Fibroblast of mammary gland (primary cell): ENCODE results near the gene CBX5.
A peak's percentile ranks its signal among the peaks of the same experiment; 100 is the strongest.

ENCODE experiments used
- DNase-seq: peaks from one replicate; pipeline ENCODE4 v3.0.0-alpha.2; 2010; ENCODE audit warnings: low read depth
- H3K4me3 ChIP-seq: 2 replicates; pipeline ENCODE4 v1.5.1; 2011; ENCODE audit warnings: low read depth, mild to moderate bottlenecking, low read length, moderate library complexity; ENCODE audit not compliant: control insufficient read depth
- TF ChIP-seq, protein P1 (sequence below): conservative IDR thresholded peaks from 2 replicates; pipeline ENCODE4 v1.5.1; 2011; ENCODE audit warnings: low read depth, low read length, inconsistent platforms; ENCODE audit not compliant: control insufficient read depth, insufficient read depth

The CBX5 gene

DNA sequence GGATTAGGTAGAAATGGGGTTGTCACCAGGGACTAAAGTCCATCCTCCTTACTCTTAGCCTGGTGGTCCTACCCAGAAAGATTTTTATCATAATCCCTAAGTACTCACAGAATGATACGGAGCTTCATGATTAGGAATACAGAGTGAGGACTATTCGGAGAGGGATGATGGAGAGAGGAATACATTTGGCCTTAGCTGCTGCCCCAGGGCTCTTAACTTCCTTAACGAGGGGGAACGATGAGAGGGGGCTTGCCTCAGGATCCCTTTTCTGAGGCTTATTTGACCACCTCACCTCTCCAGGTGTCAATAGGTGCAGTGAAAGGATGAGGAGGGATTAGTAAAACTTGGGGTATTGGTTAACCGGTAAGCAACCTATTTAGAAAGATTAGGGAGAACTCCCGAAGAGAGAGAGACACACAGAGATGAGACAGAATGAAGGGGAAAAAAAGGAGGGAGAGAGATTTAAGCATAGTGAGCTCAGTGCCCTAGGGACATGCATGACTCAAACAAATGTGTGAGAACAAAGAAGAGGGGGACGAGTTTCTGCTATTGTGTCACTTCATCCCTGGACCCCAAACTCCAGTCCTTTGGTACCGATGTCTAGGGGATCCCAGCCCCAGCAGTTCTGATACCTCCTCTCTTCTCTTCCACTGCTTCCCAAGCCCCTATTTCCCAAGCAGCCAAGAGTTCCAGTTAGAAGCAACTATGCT lies 19.7 kb upstream of the CBX5 start:
- TF ChIP-seq, protein P1, sequence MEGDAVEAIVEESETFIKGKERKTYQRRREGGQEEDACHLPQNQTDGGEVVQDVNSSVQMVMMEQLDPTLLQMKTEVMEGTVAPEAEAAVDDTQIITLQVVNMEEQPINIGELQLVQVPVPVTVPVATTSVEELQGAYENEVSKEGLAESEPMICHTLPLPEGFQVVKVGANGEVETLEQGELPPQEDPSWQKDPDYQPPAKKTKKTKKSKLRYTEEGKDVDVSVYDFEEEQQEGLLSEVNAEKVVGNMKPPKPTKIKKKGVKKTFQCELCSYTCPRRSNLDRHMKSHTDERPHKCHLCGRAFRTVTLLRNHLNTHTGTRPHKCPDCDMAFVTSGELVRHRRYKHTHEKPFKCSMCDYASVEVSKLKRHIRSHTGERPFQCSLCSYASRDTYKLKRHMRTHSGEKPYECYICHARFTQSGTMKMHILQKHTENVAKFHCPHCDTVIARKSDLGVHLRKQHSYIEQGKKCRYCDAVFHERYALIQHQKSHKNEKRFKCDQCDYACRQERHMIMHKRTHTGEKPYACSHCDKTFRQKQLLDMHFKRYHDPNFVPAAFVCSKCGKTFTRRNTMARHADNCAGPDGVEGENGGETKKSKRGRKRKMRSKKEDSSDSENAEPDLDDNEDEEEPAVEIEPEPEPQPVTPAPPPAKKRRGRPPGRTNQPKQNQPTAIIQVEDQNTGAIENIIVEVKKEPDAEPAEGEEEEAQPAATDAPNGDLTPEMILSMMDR = no peak
- no peak overlapping the region for H3K4me3 ChIP-seq
- DNase-seq = peak; percentile 67

GRCh38 chr12:54298904-54299303 lies 19.0 kb upstream of the CBX5 start:
- no peak overlapping the region for H3K4me3 ChIP-seq
- DNase-seq = no peak
- TF ChIP-seq, protein P1 = no peak

GRCh38 chr12:54296393-54297099 lies 16.6 kb upstream of the CBX5 start:
- H3K4me3 ChIP-seq = no peak overlapping the region
- TF ChIP-seq, protein P1 = no peak
- no peak for DNase-seq

DNA sequence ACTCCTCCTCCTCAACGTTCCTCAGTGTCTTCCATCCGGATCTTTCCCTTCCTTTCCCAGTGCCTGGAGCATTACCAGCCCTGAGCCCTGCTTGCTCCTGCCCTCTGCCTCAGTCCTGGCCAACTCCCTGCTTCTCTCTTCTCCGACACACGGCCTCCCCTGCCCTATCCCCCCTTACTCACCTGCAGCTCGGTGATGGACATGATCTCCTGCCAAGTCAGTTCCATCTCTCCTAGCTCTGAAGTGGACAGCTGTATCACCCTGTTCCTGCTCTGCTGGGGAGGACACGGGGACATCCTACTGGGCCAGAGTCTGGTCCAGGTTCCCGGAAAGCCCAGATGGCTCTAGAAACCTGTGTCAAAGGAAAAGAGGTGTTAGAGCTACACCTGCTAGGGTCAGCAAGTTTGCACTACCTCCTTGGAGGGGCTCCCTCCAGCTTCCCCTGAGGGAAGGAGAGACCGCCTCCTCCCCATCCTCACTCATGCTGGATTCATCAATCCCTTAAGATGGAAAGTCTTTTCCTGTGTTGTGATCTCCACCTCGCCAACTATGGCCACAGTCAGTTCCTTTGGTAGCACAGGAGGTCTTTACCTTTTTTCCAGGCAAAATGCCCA lies 15.1 kb upstream of the CBX5 start:
- TF ChIP-seq, protein P1 = no peak
- H3K4me3 ChIP-seq = no peak overlapping the region
- DNase-seq = no peak

DNA sequence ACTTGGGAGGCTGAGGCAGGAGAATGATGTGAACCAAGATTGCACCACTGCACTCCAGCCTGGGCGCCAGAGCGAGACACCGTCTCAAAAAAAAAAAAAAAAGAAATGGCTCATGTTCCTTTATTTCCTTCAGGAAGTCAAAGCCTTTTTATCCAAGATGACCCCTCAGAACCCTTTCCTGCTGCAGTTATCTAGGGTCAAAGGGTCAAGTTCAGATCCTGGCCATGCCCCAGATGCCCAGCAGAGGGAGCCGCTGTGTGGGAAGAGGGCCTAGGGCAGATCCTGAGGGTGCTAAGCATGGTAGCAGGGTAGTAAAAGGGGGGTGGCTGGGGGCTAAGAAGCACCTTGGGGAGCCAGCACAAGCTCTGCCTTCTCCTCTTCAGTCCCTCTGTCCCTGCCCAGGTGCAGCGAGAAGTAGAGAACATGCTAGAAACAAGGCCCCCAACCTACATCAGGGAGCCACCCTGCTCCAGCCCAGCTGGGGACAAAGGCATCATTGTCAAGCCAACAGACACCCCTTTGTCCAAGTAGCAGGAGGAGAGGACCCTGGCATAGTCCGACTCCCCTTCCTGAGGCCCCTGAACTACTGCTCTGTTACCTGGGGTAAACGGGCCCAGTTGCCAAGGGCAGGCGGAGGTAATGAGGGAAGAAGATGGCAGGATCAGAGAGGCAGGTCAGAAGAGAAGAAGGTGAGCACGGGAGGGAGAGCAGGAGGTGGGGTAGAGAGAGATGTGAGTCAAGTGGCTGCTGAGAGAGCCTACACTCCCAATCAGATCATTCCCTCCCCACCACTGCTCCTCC lies 14.4 kb upstream of the CBX5 start:
- DNase-seq = peak; percentile 44
- H3K4me3 ChIP-seq = no peak overlapping the region
- TF ChIP-seq, protein P1 = peak; percentile 91

DNA sequence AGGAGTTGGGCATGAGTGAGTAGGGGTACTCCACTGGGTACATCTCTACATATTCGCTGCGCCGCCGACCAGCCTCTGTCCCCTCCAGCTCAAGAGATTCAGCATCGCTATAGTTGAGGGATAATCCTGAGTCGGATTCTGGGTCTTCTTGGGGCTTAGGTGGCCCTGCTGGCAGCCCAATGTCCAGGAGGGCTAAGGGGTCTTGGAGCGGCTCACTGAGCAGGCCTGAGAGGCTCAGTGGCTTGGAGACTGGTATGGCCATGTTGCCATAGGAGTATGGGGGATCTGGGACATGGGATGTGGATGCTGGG lies 13.0 kb upstream of the CBX5 start:
- TF ChIP-seq, protein P1 = no peak
- no peak overlapping the region for H3K4me3 ChIP-seq
- no peak for DNase-seq
